LNCAP (cell line): ENCODE measurements around the gene PLPP1.

Experiments
- TF ChIP-seq, protein P1 (sequence below): fragments of 450-650 bp; IDR thresholded peaks from 2 replicates; pipeline ENCODE4 v1.5.1; 2017; ENCODE audit warnings: mild to moderate bottlenecking

The PLPP1 gene

DNA sequence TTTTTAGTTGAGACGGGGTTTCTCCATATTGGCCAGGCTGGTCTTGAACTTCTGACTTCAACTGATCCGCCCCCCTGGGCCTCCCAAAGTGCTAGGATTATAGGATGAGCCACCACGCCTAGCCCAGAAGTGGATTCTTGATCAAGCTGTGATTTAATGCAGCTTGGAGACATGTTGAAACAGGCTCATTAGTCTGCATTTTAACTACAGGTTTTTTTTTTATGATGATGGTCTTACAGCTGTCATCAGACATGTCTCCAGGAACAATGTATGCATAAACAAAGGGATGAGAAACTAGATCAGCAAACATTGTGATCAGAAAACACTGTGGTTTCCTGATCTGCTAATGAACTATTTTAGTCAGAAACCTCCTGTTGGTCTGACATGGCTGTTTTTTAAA, 30.0 kb upstream of the PLPP1 start:
- TF ChIP-seq, protein P1, sequence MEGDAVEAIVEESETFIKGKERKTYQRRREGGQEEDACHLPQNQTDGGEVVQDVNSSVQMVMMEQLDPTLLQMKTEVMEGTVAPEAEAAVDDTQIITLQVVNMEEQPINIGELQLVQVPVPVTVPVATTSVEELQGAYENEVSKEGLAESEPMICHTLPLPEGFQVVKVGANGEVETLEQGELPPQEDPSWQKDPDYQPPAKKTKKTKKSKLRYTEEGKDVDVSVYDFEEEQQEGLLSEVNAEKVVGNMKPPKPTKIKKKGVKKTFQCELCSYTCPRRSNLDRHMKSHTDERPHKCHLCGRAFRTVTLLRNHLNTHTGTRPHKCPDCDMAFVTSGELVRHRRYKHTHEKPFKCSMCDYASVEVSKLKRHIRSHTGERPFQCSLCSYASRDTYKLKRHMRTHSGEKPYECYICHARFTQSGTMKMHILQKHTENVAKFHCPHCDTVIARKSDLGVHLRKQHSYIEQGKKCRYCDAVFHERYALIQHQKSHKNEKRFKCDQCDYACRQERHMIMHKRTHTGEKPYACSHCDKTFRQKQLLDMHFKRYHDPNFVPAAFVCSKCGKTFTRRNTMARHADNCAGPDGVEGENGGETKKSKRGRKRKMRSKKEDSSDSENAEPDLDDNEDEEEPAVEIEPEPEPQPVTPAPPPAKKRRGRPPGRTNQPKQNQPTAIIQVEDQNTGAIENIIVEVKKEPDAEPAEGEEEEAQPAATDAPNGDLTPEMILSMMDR, result no peak

DNA sequence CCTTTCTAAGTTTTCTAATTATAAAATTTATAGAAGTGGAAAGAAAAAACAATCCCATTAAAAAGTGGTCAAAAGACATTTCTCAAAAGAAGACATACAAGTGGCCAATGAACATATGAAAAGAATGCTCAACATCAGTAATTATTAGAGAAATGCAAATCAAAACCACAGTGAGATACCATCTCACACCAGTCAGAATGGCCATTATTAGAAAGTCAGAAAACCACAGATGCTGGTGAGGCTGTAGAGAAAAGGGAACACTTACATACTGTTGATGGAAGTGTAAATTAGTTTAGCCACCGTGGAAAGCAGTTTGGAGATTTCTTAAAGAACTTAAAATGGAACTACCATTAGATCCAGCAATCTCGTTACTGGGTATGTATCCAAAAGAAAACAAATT, 23.7 kb upstream of the PLPP1 start:
- TF ChIP-seq, protein P1, result no peak

DNA sequence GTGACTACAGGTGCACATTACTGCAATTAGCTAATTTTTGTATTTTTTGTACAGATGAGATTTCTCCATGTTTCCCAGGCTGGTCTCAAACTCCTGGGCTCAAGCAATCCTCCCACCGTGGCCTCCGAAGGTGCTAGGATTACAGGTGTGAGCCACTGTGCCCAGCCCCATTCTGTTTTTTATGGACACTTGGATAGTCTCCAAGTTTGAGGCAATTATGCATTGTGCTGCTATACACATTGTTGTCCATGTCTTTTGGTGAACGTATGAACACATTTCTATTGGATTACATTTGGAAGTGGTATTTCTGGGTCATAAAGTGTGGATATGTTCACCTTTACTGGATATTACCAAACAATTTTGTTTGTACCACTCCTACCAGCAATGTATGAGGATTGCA, 22.4 kb upstream of the PLPP1 start:
- TF ChIP-seq, protein P1, result no peak

DNA sequence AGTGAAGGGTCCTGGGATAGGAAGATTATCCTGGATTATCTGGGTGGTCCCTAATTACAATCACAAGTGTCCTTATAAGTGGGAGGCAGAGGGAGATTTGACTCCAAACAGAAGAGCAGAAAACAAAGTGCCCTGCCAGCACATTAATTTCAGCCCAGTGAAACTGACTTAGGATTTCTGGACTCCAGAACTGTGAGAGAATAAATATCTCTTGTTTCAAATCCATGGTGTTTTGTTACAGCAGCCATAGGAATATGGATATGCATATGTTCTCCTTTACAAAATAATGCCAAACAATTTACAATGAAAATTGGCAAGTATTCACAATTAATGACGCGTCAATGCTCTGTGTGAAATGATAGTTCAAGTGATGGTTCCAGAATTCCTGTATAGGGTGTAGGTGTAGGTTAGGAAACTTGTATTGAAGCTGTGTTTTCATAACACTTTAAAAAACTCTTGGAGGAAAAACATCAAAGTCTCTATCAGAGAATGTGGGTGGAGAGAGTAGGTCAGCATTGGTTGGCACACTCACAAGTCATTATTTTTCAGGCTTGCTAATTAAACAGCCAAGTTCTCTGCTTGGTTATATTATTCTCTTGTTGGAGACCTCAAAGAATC, 19.9 kb upstream of the PLPP1 start:
- TF ChIP-seq, protein P1, result no peak

DNA sequence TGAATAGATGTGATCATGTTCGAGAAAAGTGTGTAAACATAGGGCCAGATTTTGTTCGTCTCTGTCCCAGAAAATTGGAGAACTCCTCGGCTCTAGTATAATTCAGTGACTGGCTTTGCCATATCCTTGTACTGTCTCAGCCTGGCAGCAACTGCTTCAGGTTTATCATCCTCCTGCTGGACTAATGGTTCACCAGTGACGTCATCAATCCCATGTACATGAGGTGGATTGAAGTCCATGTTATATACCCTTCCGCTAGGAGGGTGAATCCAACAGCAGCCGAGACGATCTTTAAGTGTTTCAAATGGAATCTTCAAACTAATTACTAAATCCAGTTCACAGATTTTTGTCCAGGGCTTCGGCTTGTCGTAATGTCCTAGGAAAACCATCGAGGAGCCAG, 17.1 kb upstream of the PLPP1 start:
- TF ChIP-seq, protein P1, result no peak

DNA sequence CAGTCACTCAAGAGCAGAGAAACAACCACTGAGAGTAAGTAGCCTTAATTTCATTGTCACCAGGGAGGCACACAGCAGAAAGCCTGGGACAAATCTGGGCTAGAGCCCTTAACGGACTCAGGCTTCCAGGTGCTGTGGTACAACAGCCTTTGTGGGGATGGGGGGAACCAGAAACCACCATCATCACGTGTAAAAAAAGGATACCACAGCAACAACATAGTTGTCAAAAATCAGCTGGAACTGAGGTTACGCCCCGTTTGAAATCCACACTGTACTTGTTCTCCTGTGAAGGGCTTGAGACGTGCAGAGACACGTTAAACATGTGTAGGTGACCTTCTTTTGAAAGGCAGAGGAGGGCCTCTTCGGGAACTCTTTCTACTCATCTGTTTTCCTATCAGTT, 16.6 kb upstream of the PLPP1 start:
- TF ChIP-seq, protein P1, result no peak

DNA sequence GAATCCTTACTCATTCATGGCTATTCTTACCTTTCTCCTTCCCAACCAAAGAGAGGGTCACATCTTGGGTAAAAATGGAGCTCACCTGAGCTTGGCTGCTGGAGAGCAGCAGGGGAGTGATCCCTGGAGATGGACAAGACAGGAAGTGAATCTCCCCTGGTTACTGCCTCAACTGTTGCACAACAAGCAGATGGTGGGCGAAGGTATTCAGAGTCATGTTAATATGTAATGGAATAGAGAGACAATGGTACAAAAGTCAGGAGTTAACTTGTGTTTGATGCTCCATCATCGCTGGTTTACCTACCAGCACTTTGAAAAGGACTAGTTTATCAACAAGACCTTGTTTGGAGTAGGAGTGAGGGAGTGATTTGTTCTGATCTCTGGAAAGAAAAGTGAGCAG, 13.0 kb upstream of the PLPP1 start:
- TF ChIP-seq, protein P1, result no peak

DNA sequence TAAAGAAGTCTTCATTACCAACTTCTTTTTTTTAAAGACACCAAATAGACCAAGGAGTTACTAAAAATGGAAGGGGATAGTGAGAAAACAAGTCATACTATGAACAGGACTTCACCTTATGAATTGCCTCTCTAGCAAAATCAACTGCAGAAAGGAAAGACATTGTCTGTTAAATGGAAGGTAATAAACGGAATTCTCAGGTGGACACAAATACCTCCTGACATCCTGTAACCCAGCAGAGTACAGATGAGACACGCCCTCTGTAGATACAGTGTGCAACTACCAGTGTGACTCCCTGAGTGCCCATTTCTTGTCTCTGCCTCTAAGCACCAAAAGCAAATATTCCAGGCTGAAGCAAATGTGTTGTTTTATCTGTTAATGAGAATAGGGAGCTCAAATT, 12.2 kb upstream of the PLPP1 start:
- TF ChIP-seq, protein P1, result peak; percentile 17; the same call in 1 of the 2 replicates
